Calu3 (cell line): ENCODE data around the gene BPIFB6. TPM values are rescaled to one million over a fixed set of nuclear protein-coding genes. Genes with fewer than 3 reads are reported as not detected.

Experiments used
- BruUV-seq: library from RNA; stranded (reverse); fragments of 400-500 nt; replicated peaks from 2 replicates; lab custom pipeline; 2021; lab: Mats Ljungman, UMichigan
- CTCF ChIA-PET: fragments of 300-600 bp; sonication (Branson Sonifier 250); formaldehyde crosslinking; loops from one replicate; lab custom pipeline; 2022; ENCODE audit warnings: antibody characterized with exemption; lab: Charles Lee
- DNase-seq: peaks from one replicate; pipeline ENCODE4 v3.0.0; 2022
- H3K27ac Mint-ChIP-seq: one replicate; pipeline ENCODE4 v1.8.0; 2022; ENCODE audit warnings: mixed read lengths; ENCODE audit not compliant: unreplicated experiment
- H3K27me3 Mint-ChIP-seq: one replicate; pipeline ENCODE4 v1.8.0; 2022; ENCODE audit warnings: mixed read lengths; ENCODE audit not compliant: unreplicated experiment
- H3K36me3 Mint-ChIP-seq: one replicate; pipeline ENCODE4 v1.8.0; 2022; ENCODE audit warnings: mild to moderate bottlenecking, moderate library complexity, mixed read lengths; ENCODE audit not compliant: insufficient read depth, unreplicated experiment
- H3K4me1 Mint-ChIP-seq: one replicate; pipeline ENCODE4 v1.8.0; 2022; ENCODE audit warnings: mild to moderate bottlenecking, low read depth, mixed read lengths; ENCODE audit not compliant: unreplicated experiment
- H3K4me3 Mint-ChIP-seq: one replicate; pipeline ENCODE4 v1.8.0; 2022; ENCODE audit warnings: mild to moderate bottlenecking, low read depth, moderate library complexity, mixed read lengths; ENCODE audit not compliant: unreplicated experiment
- H3K9me3 Mint-ChIP-seq: one replicate; pipeline ENCODE4 v1.8.0; 2022; ENCODE audit warnings: low read depth, mixed read lengths; ENCODE audit not compliant: unreplicated experiment
- CTCF ChIP-seq: fragments of 200-600 bp; IDR thresholded peaks from one replicate; pipeline ENCODE4 v1.8.0; 2022; ENCODE audit warnings: antibody characterized with exemption; ENCODE audit not compliant: unreplicated experiment
- intact Hi-C: fragments of 100-400 bp; cut with micrococcal nuclease; formaldehyde crosslinking; loops from one replicate; pipeline ENCODE4 v1.10.0; 2022; ENCODE audit not compliant: unreplicated experiment
- total RNA-seq: library from RNA; stranded (reverse); gene quantifications from 2 replicates; pipeline ENCODE4 v1.2.3, GENCODE V29; 2022

The BPIFB6 gene
- total RNA-seq, 1 experiment from 2014 or later, result not detected

- TF ChIP-seq CTCF, result no peak
- no TSS peak for BruUV-seq
- no peak for DNase-seq
- Mint-ChIP-seq H3K27ac (no peak overlapping the region), H3K4me1 (no peaks in the 10 kb centered on the region), H3K36me3 (no peaks in the 10 kb centered on the region), H3K4me3 (no peak overlapping the region), H3K9me3 (no peaks in the 10 kb centered on the region), H3K27me3 (peaks cover 29% of the 10 kb centered on the region)
- CTCF ChIA-PET, result no interaction called here
- intact Hi-C loops, result no loop called here
Measured at GRCh38 chr20:33034901-33035492, 3.5 kb downstream of the BPIFB6 start.

- Mint-ChIP-seq H3K36me3 (no peaks in the 10 kb centered on the region), H3K4me3 (no peak overlapping the region), H3K9me3 (no peaks in the 10 kb centered on the region), H3K27ac (no peak overlapping the region), H3K27me3 (peaks cover 53% of the 10 kb centered on the region), H3K4me1 (no peaks in the 10 kb centered on the region)
- TF ChIP-seq CTCF, result no peak
- no peak for DNase-seq
- no TSS peak for BruUV-seq
- intact Hi-C loops, result no loop called here
- CTCF ChIA-PET, result no interaction called here
Measured at GRCh38 chr20:33037456-33037855, 6.0 kb downstream of the BPIFB6 start.

GRCh38 chr20:33038243-33038642 lies 6.8 kb downstream of the BPIFB6 start:
- TF ChIP-seq CTCF, result no peak
- CTCF ChIA-PET, result no interaction called here
- intact Hi-C loops, result no loop called here
- Mint-ChIP-seq H3K4me1 (no peaks in the 10 kb centered on the region), H3K9me3 (no peaks in the 10 kb centered on the region), H3K36me3 (no peaks in the 10 kb centered on the region), H3K27ac (no peak overlapping the region), H3K4me3 (no peak overlapping the region), H3K27me3 (peaks cover 61% of the 10 kb centered on the region)
- BruUV-seq, result no TSS peak
- no peak for DNase-seq

GRCh38 chr20:33042430-33042829 lies 11.0 kb downstream of the BPIFB6 start:
- Mint-ChIP-seq H3K4me3 (no peak overlapping the region), H3K9me3 (no peaks in the 10 kb centered on the region), H3K27me3 (peaks cover 99% of the 10 kb centered on the region), H3K36me3 (no peaks in the 10 kb centered on the region), H3K27ac (no peak overlapping the region), H3K4me1 (no peaks in the 10 kb centered on the region)
- intact Hi-C loops, result no loop called here
- BruUV-seq, result no TSS peak
- CTCF ChIA-PET, result interaction anchor here (1.2 kb wide), 1 partner anchor 12 kb away, joined by 3 read pairs; the partner anchor contains the start of gene BPIFB3
- TF ChIP-seq CTCF, result no peak
- DNase-seq, result no peak
